ENCODE results near the gene OR2Z1. TPM values are rescaled to one million over a fixed set of nuclear protein-coding genes. Genes with fewer than 3 reads are reported as not detected.

The OR2Z1 gene
- total and polyA plus RNA-seq, 2 of the 4 experiments (the other 2 are of a cell fraction) = not detected

DNA sequence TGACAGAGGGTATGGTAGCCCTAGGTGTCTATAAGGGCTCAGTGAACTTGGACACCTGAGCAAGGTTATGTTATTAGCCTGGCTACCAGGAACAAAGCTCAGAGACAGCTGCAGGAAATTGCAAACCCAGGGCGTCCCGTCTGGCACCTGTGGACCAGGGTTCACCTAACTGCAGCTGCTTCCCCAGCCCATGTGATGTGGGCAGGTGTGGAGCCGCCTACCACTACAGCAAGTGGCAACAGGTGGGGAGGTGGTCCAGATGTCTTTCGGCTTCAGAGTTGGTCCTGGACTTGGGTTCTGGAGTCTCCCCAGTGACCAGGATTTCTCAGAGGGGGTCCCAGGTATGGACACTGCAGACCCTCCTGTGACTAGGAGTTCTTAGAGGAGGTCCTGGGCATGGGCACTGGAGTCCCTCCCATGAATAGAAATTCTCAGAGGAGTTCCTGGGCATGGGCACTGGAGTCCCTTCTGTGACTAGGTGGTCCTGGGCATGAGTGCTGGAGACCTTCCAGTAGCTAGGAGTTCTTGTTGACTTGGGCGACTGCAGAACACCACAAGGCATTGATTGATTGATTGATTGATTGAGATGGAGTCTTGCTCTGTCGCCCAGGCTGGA lies 48.0 kb upstream of the OR2Z1 start:
- Histone ChIP-seq H4K8ac (ENCODE audit: low read depth in 2 of 2, low read length in 2 of 2) (no peak overlapping the region), H4K5ac (ENCODE audit: low read depth, low read length) (no peak overlapping the region), H3K36me3 (ENCODE audit: control insufficient read depth, insufficient read depth, low read length) (no peaks in the 10 kb centered on the region), H3K4me1 (ENCODE audit: control insufficient read depth, insufficient read depth, low read length) (no peaks in the 10 kb centered on the region), H3K27ac (ENCODE audit: insufficient read depth, low read length) (no peak overlapping the region), H3K23ac (ENCODE audit: low read depth, low read length) (no peak overlapping the region), H4K91ac (ENCODE audit: insufficient read depth, low read depth, low read length) (no peak overlapping the region), H2AK5ac (ENCODE audit: low read depth, low read length) (no peak overlapping the region), H3K14ac (replicated peaks; ENCODE audit: low read depth, low read length) (no peak overlapping the region), H2BK120ac (ENCODE audit: low read depth, low read length) (no peak overlapping the region), H2BK5ac (ENCODE audit: low read depth, low read length, poor library complexity, severe bottlenecking) (no peak overlapping the region), H3K79me1 (ENCODE audit: low read depth in 1 of 2, low read length in 2 of 2) (no peaks in the 10 kb centered on the region), H3K9ac (ENCODE audit: low read depth, low read length) (no peak overlapping the region), H3K27me3 (ENCODE audit: control insufficient read depth, insufficient read depth, low read length) (no peaks in the 10 kb centered on the region), H2AFZ (replicated peaks; ENCODE audit: low read length, poor library complexity) (no peak overlapping the region), H2BK15ac (ENCODE audit: low read depth, low read length) (no peak overlapping the region), H3K56ac (ENCODE audit: extremely low read depth, insufficient read depth, low read length) (no peak overlapping the region), H2AK9ac (replicated peaks; ENCODE audit: low read depth, low read length, poor library complexity) (no peak overlapping the region), H3K9me1 (ENCODE audit: insufficient read depth, low read length) (no peaks in the 10 kb centered on the region), H3K9me3 (ENCODE audit: control insufficient read depth, insufficient read depth, low read length) (peaks cover 12% of the 10 kb centered on the region), H3K4me3 (ENCODE audit: insufficient read depth, low read depth, low read length) (no peak overlapping the region), H3K18ac (ENCODE audit: low read depth, low read length) (no peak overlapping the region), H2BK20ac (ENCODE audit: low read depth, low read length) (no peak overlapping the region), H4K20me1 (ENCODE audit: insufficient read depth, low read length) (no peaks in the 10 kb centered on the region), H3K4me2 (ENCODE audit: low read depth, low read length) (no peak overlapping the region), H3K4ac (ENCODE audit: low read depth, low read length) (no peak overlapping the region)
- ChIA-PET POLR2A (ENCODE audit: unreplicated experiment) (no interaction called here), CTCF (no interaction called here)
- TF ChIP-seq BHLHE40 (IDR thresholded peaks at IDR 0.05; ENCODE audit: low read depth, low read length) (no peak), NFE2L2 (IDR thresholded peaks at IDR 0.05; ENCODE audit: low read depth, low read length) (no peak), FOS (IDR thresholded peaks at IDR 0.05; ENCODE audit: low read depth, low read length) (no peak), MXI1 (IDR thresholded peaks at IDR 0.05; ENCODE audit: borderline replicate concordance, low read depth, low read length) (no peak), POLR2A (IDR thresholded peaks at IDR 0.05; ENCODE audit: low read depth, low read length) (no peak)
- TF ChIP-seq, protein P1, sequence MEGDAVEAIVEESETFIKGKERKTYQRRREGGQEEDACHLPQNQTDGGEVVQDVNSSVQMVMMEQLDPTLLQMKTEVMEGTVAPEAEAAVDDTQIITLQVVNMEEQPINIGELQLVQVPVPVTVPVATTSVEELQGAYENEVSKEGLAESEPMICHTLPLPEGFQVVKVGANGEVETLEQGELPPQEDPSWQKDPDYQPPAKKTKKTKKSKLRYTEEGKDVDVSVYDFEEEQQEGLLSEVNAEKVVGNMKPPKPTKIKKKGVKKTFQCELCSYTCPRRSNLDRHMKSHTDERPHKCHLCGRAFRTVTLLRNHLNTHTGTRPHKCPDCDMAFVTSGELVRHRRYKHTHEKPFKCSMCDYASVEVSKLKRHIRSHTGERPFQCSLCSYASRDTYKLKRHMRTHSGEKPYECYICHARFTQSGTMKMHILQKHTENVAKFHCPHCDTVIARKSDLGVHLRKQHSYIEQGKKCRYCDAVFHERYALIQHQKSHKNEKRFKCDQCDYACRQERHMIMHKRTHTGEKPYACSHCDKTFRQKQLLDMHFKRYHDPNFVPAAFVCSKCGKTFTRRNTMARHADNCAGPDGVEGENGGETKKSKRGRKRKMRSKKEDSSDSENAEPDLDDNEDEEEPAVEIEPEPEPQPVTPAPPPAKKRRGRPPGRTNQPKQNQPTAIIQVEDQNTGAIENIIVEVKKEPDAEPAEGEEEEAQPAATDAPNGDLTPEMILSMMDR (conservative IDR thresholded peaks at IDR 0.05; ENCODE audit: low read depth, low read length) = no peak
- ATAC-seq (ENCODE audit: low read depth) (no peak), DNase-seq (no peak)
- BruUV-seq (replicated peaks) = no TSS peak
- 33% methylated on average over 1 of the region's 6 CpGs; no CpG with 5 or more reads in 1 of the 2 experiments for WGBS, 2 experiments (ENCODE audit: extremely low coverage in 2 of 2, insufficient read length in 1 of 2)
- in situ Hi-C loops (cut with MboI; ENCODE audit: low sequenced_read_pairs) = loop anchor here (25.0 kb wide), 1 partner anchor 414 kb away; the partner anchor contains the start of gene OR1M1
- dilution Hi-C loops (cut with HindIII; ENCODE audit: low sequenced_read_pairs, unreplicated experiment) = no loop called here
- intact Hi-C loops (cut with micrococcal nuclease) = no loop called here

Data from IMR-90 (cell line).